IPS DF 6.9 (cell line): ENCODE results near the gene RIPPLY3.

Source experiments
- DNase-seq: peaks from one replicate; pipeline ENCODE4 v3.0.0-alpha.2; 2013; ENCODE audit warnings: low read depth, low spot score
- H3K27ac ChIP-seq: one replicate; pipeline ENCODE4 v1.5.1; 2013; ENCODE audit warnings: low read length, control low read depth
- H3K27me3 ChIP-seq: 2 replicates; pipeline ENCODE4 v1.6.1; 2013; ENCODE audit warnings: mild to moderate bottlenecking, low read length; ENCODE audit not compliant: control insufficient read depth, insufficient read depth
- H3K36me3 ChIP-seq: 2 replicates; pipeline ENCODE4 v1.6.1; 2013; ENCODE audit warnings: low read length; ENCODE audit not compliant: control insufficient read depth, insufficient read depth
- H3K4me1 ChIP-seq: 2 replicates; pipeline ENCODE4 v1.6.1; 2013; ENCODE audit warnings: low read length; ENCODE audit not compliant: control insufficient read depth, insufficient read depth
- H3K4me3 ChIP-seq: 2 replicates; pipeline ENCODE4 v1.5.1; 2013; ENCODE audit warnings: mild to moderate bottlenecking, low read length
- H3K9me3 ChIP-seq: 2 replicates; pipeline ENCODE4 v1.6.1; 2013; ENCODE audit warnings: low read length, inconsistent platforms; ENCODE audit not compliant: control insufficient read depth, insufficient read depth
- WGBS: extraction: QIAGEN DNeasy Blood & Tissue Kit; methylation state at CpG from one replicate; pipeline ENCODE4 v1.1.7; 2013; ENCODE audit warnings: mixed read lengths, missing lambda C conversion rate; ENCODE audit not compliant: insufficient read length, insufficient coverage; 5-methylcytosine and 5-hydroxymethylcytosine counted together

Gene RIPPLY3, protein sequence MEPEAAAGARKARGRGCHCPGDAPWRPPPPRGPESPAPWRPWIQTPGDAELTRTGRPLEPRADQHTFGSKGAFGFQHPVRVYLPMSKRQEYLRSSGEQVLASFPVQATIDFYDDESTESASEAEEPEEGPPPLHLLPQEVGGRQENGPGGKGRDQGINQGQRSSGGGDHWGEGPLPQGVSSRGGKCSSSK

GRCh38 chr21:37006486-37007291 lies at the start of gene RIPPLY3:
Gene RIPPLY3 (plus strand): TSS chr21:37006702. CDS start chr21:37006773, 71 bp downstream.
- Histone ChIP-seq H3K4me1 (peaks cover 2% of the 10 kb centered on the region), H3K36me3 (no peaks in the 10 kb centered on the region), H3K27me3 (peaks cover 12% of the 10 kb centered on the region; the same call in 1 of the 2 replicates), H3K4me3 (peak within 1 kb of the TSS; percentile 70; the same call in 1 of the 2 replicates), H3K9me3 (no peaks in the 10 kb centered on the region), H3K27ac (no peak within 1 kb of the TSS)
- no CpG with 5 or more reads among the region's 87 CpGs for WGBS
- no peak for DNase-seq

GRCh38 chr21:36959020-36959835 lies 47.3 kb upstream of the RIPPLY3 start:
- Histone ChIP-seq H3K4me3 (no peak overlapping the region), H3K27me3 (no peaks in the 10 kb centered on the region), H3K36me3 (no peaks in the 10 kb centered on the region), H3K4me1 (no peaks in the 10 kb centered on the region), H3K27ac (no peak overlapping the region), H3K9me3 (no peaks in the 10 kb centered on the region)
- WGBS, result no CpG with 5 or more reads among the region's 17 CpGs
- no peak for DNase-seq

- WGBS, result no CpG with 5 or more reads among the region's 8 CpGs
Observed at GRCh38 chr21:36960676-36961284, 45.7 kb upstream of the RIPPLY3 start.

GRCh38 chr21:36962098-36962780 lies 44.3 kb upstream of the RIPPLY3 start:
- Histone ChIP-seq H3K9me3 (no peaks in the 10 kb centered on the region), H3K27ac (no peak overlapping the region), H3K36me3 (no peaks in the 10 kb centered on the region), H3K4me1 (no peaks in the 10 kb centered on the region), H3K27me3 (no peaks in the 10 kb centered on the region; the same call in 1 of the 2 replicates), H3K4me3 (no peak overlapping the region)
- WGBS, result no CpG with 5 or more reads among the region's 11 CpGs
- no peak for DNase-seq

More at GRCh38 chr21:36960676-36961284, 45.7 kb upstream of the RIPPLY3 start:
- Histone ChIP-seq H3K36me3 (no peaks in the 10 kb centered on the region), H3K4me3 (no peak overlapping the region), H3K27me3 (no peaks in the 10 kb centered on the region; the same call in 1 of the 2 replicates), H3K9me3 (no peaks in the 10 kb centered on the region), H3K4me1 (no peaks in the 10 kb centered on the region), H3K27ac (no peak overlapping the region)
- no peak for DNase-seq

GRCh38 chr21:36964398-36964797 lies 42.1 kb upstream of the RIPPLY3 start:
- no peaks in the 10 kb centered on the region; the same call in 1 of the 2 replicates for H3K27me3 ChIP-seq
- no CpG with 5 or more reads among the region's 4 CpGs for WGBS
- DNase-seq, result no peak
- H3K27ac ChIP-seq, result no peak overlapping the region
- H3K9me3 ChIP-seq, result no peaks in the 10 kb centered on the region
- no peaks in the 10 kb centered on the region for H3K4me1 ChIP-seq
- no peak overlapping the region for H3K4me3 ChIP-seq
- H3K36me3 ChIP-seq, result no peaks in the 10 kb centered on the region

GRCh38 chr21:36964827-36965719 lies 41.4 kb upstream of the RIPPLY3 start:
- Histone ChIP-seq H3K4me3 (no peak overlapping the region), H3K4me1 (no peaks in the 10 kb centered on the region), H3K27me3 (no peaks in the 10 kb centered on the region; the same call in 1 of the 2 replicates), H3K27ac (no peak overlapping the region), H3K36me3 (no peaks in the 10 kb centered on the region), H3K9me3 (no peaks in the 10 kb centered on the region)
- no CpG with 5 or more reads among the region's 8 CpGs for WGBS
- DNase-seq, result no peak

DNA sequence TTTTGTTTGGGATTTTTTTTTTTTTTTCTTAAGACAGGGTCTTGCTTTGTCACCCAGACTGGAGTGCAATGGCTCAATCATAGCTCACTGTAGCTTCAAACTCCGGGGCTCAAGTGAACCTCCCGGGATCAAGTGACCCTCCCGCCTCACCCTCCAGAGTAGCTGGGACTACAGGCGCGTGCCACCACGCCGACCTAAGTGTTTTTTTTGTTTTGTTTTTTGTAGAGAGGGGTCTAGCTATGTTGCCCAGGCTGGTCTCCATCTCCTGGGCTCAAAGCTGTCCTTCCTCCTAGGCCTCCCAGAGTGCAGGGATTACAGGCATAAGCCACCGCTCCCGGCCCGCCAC lies 40.8 kb upstream of the RIPPLY3 start:
- Histone ChIP-seq H3K4me1 (no peaks in the 10 kb centered on the region), H3K27ac (no peak overlapping the region), H3K36me3 (no peaks in the 10 kb centered on the region), H3K27me3 (no peaks in the 10 kb centered on the region; the same call in 1 of the 2 replicates), H3K4me3 (peak overlapping the region; percentile 58; the same call in 1 of the 2 replicates), H3K9me3 (no peaks in the 10 kb centered on the region)
- no CpG with 5 or more reads among the region's 10 CpGs for WGBS
- DNase-seq, result no peak

DNA sequence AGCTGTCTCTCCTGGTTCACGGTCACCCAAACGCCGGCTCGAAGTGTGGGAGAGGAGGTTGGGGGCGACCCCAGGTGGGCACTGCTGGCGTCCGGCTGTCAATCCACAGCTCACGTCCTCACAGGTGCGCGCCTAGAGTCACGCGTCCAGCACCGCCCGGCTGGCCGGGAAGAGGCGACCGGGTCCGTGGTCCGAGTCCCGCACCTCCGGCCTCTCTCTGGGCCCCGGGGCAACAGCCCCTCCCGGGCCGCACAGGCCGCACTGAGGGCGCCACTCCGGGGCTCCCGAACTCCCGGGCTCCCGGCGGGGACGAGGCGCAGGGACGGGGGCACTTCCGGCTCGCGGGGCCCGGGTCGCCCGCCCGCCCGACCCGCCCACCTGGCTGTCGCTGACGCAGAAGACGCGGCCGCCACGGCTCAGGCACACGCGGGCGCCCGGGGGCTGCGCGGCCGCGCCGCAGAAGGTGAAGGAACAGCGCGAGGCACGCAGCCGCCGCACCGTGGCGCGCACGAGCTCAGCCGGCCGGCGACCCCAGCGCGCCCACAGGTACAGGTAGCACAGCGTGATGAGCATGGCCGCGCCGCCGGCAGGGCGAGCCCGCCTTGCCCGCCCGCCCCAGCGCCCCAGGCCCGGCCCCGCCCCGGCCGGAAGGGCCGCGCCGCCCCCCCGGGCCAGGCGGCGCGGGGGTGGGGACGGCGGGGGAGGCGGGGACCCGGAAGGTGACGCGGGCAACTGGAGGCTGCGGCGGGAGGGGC lies 40.3 kb upstream of the RIPPLY3 start, which contains the start of gene HLCS:
Gene HLCS (minus strand): TSS at position 604 of the 755 bp plus-strand sequence. CDS start 31 bp downstream, at position 573.
- DNase-seq, result no peak
- H3K4me3 ChIP-seq, result peak within 1 kb of the TSS; percentile 58; the same call in 1 of the 2 replicates
- no peaks in the 10 kb centered on the region; the same call in 1 of the 2 replicates for H3K27me3 ChIP-seq
- no peaks in the 10 kb centered on the region for H3K36me3 ChIP-seq
- no CpG with 5 or more reads among the region's 101 CpGs for WGBS
- H3K4me1 ChIP-seq, result no peaks in the 10 kb centered on the region
- H3K27ac ChIP-seq, result no peak within 1 kb of the TSS
- H3K9me3 ChIP-seq, result no peaks in the 10 kb centered on the region
